ENCODE data around the gene ARPC1A. TPM values are rescaled to one million over a fixed set of nuclear protein-coding genes. Genes with fewer than 3 reads are reported as not detected.

The ARPC1A gene
- total and polyA plus RNA-seq, 2 of the 8 experiments (the other 6 are each of a cell fraction or from before 2014, with no cell fraction given), result 123 to 155 TPM

- Histone ChIP-seq H4K5ac (ENCODE audit: insufficient read length, low read depth, low read length) (no peak overlapping the region), H3K4me1 (replicated peaks in 1 of 4; ENCODE audit: control insufficient read depth in 3 of 4, insufficient read depth in 4 of 4, low read length in 3 of 4) (no peaks in the 10 kb centered on the region), H3K36me3 (ENCODE audit: control insufficient read depth in 2 of 4, insufficient read depth in 4 of 4, low read length in 3 of 4) (no peaks in the 10 kb centered on the region), H3K4me2 (ENCODE audit: insufficient read depth in 1 of 2, low read depth in 2 of 2, low read length in 2 of 2) (no peak overlapping the region), H2BK120ac (replicated peaks; ENCODE audit: low read depth, low read length) (no peak overlapping the region), H3K9me3 (ENCODE audit: insufficient read depth in 2 of 2, low read depth in 1 of 2, low read length in 1 of 2) (0 out of 4 replicates have a peak, but pooled peaks cover 0 to 3% of the 10 kb centered on the region in 2 experiments), H2AK5ac (ENCODE audit: low read depth, low read length) (0 out of 2 replicates have a peak overlapping the region, but pooled peaks have one; percentile 15), H2BK15ac (ENCODE audit: low read length) (no peak overlapping the region), H3K9ac (replicated peaks in 1 of 4; ENCODE audit: extremely low read depth in 1 of 4, low read depth in 3 of 4, low read length in 3 of 4) (no peak overlapping the region; a peak in 1 of 7 replicates), H3K79me2 (ENCODE audit: control insufficient read depth in 1 of 2, insufficient read depth in 2 of 2, low read length in 2 of 2) (no peaks in the 10 kb centered on the region), H3K23ac (ENCODE audit: insufficient read length) (no peak overlapping the region), H3K4me3 (ENCODE audit: extremely low read depth in 1 of 4, insufficient read depth in 2 of 4, low read depth in 3 of 4, low read length in 4 of 4) (no peak overlapping the region), H4K8ac (ENCODE audit: extremely low read depth, insufficient read depth, low read length) (no peak overlapping the region), H3K79me1 (ENCODE audit: low read depth, low read length) (no peaks in the 10 kb centered on the region), H2AFZ (ENCODE audit: low read length) (no peak overlapping the region), H3K14ac (ENCODE audit: insufficient read length) (no peak overlapping the region), H3K23me2 (ENCODE audit: low read depth, low read length) (no peaks in the 10 kb centered on the region), H2BK20ac (ENCODE audit: low read length) (no peak overlapping the region), H2BK5ac (ENCODE audit: low read depth, low read length) (0 out of 2 replicates have a peak overlapping the region, but pooled peaks have one; percentile 52), H4K20me1 (replicated peaks in 1 of 2; ENCODE audit: control insufficient read depth in 1 of 2, insufficient read depth in 2 of 2, low read length in 2 of 2) (no peaks in the 10 kb centered on the region), H3K27me3 (replicated peaks in 1 of 4; ENCODE audit: control insufficient read depth in 3 of 4, extremely low read depth in 1 of 4, insufficient read depth in 3 of 4, low read length in 3 of 4) (no peaks in the 10 kb centered on the region), H2BK12ac (ENCODE audit: low read depth, low read length) (no peak overlapping the region), H3K4ac (replicated peaks; ENCODE audit: insufficient read length, low read depth, low read length) (no peak overlapping the region), H4K91ac (replicated peaks; ENCODE audit: insufficient read length, low read length) (no peak overlapping the region), H3K56ac (replicated peaks; ENCODE audit: insufficient read length, low read depth, low read length) (no peak overlapping the region), H3K27ac (ENCODE audit: low read depth, low read length) (no peak overlapping the region), H3K18ac (ENCODE audit: extremely low read depth, low read length) (no peak overlapping the region)
- ChIA-PET CTCF (ENCODE audit: partially characterized antibody) (interaction anchor here (0.6 to 8.4 kb wide), 34 partner anchors 7 to 313 kb away, joined by 3 to 87 read pairs (median 4); partner anchors contain the start of gene ARPC1A), POLR2A (ENCODE audit: partially characterized antibody) (no interaction called here)
- WGBS, 2 experiments (ENCODE audit: extremely low coverage in 1 of 2, insufficient coverage in 1 of 2, insufficient read length in 1 of 2, insufficient replicate concordance in 2 of 2, low coverage in 1 of 2, low lambda C conversion rate in 2 of 2, missing lambda C conversion rate in 1 of 2), result 71% methylated on average over 16 of the region's 16 CpGs; no CpG with 5 or more reads in 1 of the 2 experiments
- peak; percentile 63 for FAIRE-seq
- DNase-seq (ENCODE audit: low read depth in 1 of 2, low spot score in 2 of 2), result peak in 1 of 2 experiments; percentile 91
- TF ChIP-seq SIRT6 (IDR thresholded peaks at IDR 0.05; ENCODE audit: low read length) (no peak), CTCF (IDR thresholded peaks at IDR 0.05; ENCODE audit: control extremely low read depth in 1 of 3, insufficient read depth in 1 of 3, low read depth in 1 of 3, low read length in 3 of 3) (peak; percentile 66 to 88 (median 82)), BACH1 (IDR thresholded peaks at IDR 0.05; ENCODE audit: low read length) (0 out of 2 replicates have a peak, but pooled peaks have one; percentile 16), E2F6 (IDR thresholded peaks at IDR 0.05) (no peak), TEAD4 (IDR thresholded peaks at IDR 0.05; ENCODE audit: low read depth, low read length) (no peak), RXRA (IDR thresholded peaks at IDR 0.05; ENCODE audit: insufficient read depth, low read depth, low read length) (no peak), RAD21 (IDR thresholded peaks at IDR 0.05 in 1 of 2, conservative IDR thresholded peaks at IDR 0.05 in 1 of 2; ENCODE audit: low read depth in 2 of 2, low read length in 2 of 2) (peak; percentile 88 to 89), SRF (IDR thresholded peaks at IDR 0.05; ENCODE audit: low read depth, low read length) (no peak)
These were observed 13.1 kb upstream of the ARPC1A start for GRCh38 chr7:99312316-99313203.
